K562 (cell line): ENCODE data around the gene SIGLEC6. TPM values are rescaled to one million over a fixed set of nuclear protein-coding genes. Genes with fewer than 3 reads are reported as not detected.

Source experiments
- ELF4 ChIP-seq: fragments of 450-650 bp; formaldehyde crosslinking; IDR thresholded peaks from 2 replicates; pipeline ENCODE4 v1.4.0; 2022; ENCODE audit warnings: missing genetic modification characterization
- FOXM1 ChIP-seq, 2 experiments: fragments of 450-650 bp in 1 of 2; sonication (generic) in 1 of 2; formaldehyde crosslinking in 1 of 2; IDR thresholded peaks; 2 replicates each; pipeline versions ENCODE4 v1.6.1 to v1.9.0; 2017 to 2022; ENCODE audit warnings: low read depth in 2 of 2, mild to moderate bottlenecking in 2 of 2, missing genetic modification reagents in 1 of 2, moderate library complexity in 1 of 2
- HDAC1 ChIP-seq, 2 experiments: fragments of 450-650 bp; IDR thresholded peaks; 2 replicates each; pipeline ENCODE4 v1.6.1; 2016 to 2017; ENCODE audit warnings: inconsistent platforms in 1 of 2, mild to moderate bottlenecking in 1 of 2, moderate library complexity in 1 of 2
- RFX5 ChIP-seq: IDR thresholded peaks from 2 replicates; pipeline ENCODE4 v1.6.1; 2011; ENCODE audit warnings: low read depth, mild to moderate bottlenecking, improper control_type of control experiment, low read length
- ZNF384 ChIP-seq: IDR thresholded peaks from 2 replicates; pipeline ENCODE4 v1.6.1; 2012; ENCODE audit warnings: low read depth, low read length, improper control_type of control experiment
- polyA plus RNA-seq, 8 experiments: library from polyadenylated mRNA; depleted of rRNA in 4 of 8; stranded (reverse) in 5 of 8; unstranded in 3 of 8; fragments of >200 nt; fragmentation: Nextera tagmentation in 2 of 8; fragmentation: Illumina TruSeq in 1 of 8; extraction: Ambion mirVana in 2 of 8; extraction: Trizol in 1 of 8; gene quantifications; 2 replicates each; pipeline versions ENCODE4 v1.2.1 to v1.2.3, GENCODE V29; 2011 to 2014; ENCODE audit warnings: inconsistent platforms in 1 of 8, missing spikeins in 1 of 8
- total RNA-seq, 7 experiments: library from RNA; depleted of rRNA in 6 of 7; stranded (reverse); fragments of >200 nt in 6 of 7; fragmentation: Illumina TruSeq in 2 of 7; extraction: Trizol in 2 of 7; gene quantifications; 2 replicates each; pipeline versions ENCODE4 v1.2.1 to v1.2.3, GENCODE V29; 2011 to 2021; ENCODE audit warnings: low replicate concordance in 1 of 7
- TF ChIP-seq, protein P1 (sequence below): fragments of 250-450 bp; sonication (Bioruptor Pico); IDR thresholded peaks from 2 replicates; pipeline ENCODE4 v1.4.0; 2020; ENCODE audit warnings: mild to moderate bottlenecking
- TF ChIP-seq, protein P2 (sequence below): fragments of 250-450 bp; sonication (Bioruptor Pico); IDR thresholded peaks from 2 replicates; pipeline ENCODE4 v1.5.0; 2022; ENCODE audit warnings: mild to moderate bottlenecking
- TF ChIP-seq, protein P3 (sequence below), 2 experiments: fragments of 450-650 bp; conservative IDR thresholded peaks; 2 replicates each; pipeline ENCODE4 v1.6.1; 2017; ENCODE audit warnings: mild to moderate bottlenecking in 2 of 2, moderate library complexity in 2 of 2
- TF ChIP-seq, protein P4 (sequence below): fragments of 250-450 bp; sonication (Bioruptor Pico); IDR thresholded peaks from 2 replicates; pipeline ENCODE4 v1.8.0; 2022; ENCODE audit warnings: inconsistent platforms, mild to moderate bottlenecking, moderate library complexity, borderline replicate concordance

SIGLEC6 gene
- total and polyA plus RNA-seq, 9 of the 15 experiments (the other 6 are each of a cell fraction or from before 2014, with no cell fraction given): 0.03 to 17.5 (median 0.71) TPM

DNA sequence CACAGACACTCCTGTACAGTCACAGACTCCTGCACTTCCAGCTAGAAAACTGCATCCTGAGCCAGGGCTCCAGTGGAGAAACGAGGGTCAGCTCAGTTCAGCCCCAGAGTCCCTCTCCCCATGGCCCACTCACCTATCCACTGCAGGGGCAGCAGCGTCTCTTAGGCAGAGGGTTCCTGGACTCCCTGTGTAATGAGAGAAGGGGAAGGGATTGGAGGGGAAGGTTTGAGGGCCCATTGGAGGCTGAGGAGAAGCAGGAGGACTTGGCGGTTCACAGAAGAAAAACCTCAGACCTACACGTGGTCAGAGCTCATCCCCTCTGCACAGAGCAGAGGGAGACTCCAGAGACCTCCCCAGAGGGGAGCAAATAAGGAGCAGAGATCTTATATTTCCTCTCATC lies 62.3 kb downstream of the SIGLEC6 start (continued):
- no peak for TF ChIP-seq RFX5
- TF ChIP-seq, protein P1, sequence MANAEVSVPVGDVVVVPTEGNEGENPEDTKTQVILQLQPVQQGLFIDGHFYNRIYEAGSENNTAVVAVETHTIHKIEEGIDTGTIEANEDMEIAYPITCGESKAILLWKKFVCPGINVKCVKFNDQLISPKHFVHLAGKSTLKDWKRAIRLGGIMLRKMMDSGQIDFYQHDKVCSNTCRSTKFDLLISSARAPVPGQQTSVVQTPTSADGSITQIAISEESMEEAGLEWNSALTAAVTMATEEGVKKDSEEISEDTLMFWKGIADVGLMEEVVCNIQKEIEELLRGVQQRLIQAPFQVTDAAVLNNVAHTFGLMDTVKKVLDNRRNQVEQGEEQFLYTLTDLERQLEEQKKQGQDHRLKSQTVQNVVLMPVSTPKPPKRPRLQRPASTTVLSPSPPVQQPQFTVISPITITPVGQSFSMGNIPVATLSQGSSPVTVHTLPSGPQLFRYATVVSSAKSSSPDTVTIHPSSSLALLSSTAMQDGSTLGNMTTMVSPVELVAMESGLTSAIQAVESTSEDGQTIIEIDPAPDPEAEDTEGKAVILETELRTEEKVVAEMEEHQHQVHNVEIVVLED (CRISPR knock-in tag): no peak
- TF ChIP-seq, protein P2, sequence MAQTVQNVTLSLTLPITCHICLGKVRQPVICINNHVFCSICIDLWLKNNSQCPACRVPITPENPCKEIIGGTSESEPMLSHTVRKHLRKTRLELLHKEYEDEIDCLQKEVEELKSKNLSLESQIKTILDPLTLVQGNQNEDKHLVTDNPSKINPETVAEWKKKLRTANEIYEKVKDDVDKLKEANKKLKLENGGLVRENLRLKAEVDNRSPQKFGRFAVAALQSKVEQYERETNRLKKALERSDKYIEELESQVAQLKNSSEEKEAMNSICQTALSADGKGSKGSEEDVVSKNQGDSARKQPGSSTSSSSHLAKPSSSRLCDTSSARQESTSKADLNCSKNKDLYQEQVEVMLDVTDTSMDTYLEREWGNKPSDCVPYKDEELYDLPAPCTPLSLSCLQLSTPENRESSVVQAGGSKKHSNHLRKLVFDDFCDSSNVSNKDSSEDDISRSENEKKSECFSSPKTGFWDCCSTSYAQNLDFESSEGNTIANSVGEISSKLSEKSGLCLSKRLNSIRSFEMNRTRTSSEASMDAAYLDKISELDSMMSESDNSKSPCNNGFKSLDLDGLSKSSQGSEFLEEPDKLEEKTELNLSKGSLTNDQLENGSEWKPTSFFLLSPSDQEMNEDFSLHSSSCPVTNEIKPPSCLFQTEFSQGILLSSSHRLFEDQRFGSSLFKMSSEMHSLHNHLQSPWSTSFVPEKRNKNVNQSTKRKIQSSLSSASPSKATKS (CRISPR knock-in tag): peak; percentile 76; the same call in 1 of the 2 replicates
- TF ChIP-seq, protein P3, sequence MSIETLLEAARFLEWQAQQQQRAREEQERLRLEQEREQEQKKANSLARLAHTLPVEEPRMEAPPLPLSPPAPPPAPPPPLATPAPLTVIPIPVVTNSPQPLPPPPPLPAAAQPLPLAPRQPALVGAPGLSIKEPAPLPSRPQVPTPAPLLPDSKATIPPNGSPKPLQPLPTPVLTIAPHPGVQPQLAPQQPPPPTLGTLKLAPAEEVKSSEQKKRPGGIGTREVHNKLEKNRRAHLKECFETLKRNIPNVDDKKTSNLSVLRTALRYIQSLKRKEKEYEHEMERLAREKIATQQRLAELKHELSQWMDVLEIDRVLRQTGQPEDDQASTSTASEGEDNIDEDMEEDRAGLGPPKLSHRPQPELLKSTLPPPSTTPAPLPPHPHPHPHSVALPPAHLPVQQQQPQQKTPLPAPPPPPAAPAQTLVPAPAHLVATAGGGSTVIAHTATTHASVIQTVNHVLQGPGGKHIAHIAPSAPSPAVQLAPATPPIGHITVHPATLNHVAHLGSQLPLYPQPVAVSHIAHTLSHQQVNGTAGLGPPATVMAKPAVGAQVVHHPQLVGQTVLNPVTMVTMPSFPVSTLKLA (conservative IDR thresholded peaks at IDR 0.05): peak; percentile 70 to 75; a peak in 2 of 4 replicates
- no peak for TF ChIP-seq ZNF384
- TF ChIP-seq FOXM1 (IDR thresholded peaks at IDR 0.05; ENCODE audit: low read depth): no peak
- no peak for TF ChIP-seq FOXM1 (CRISPR knock-in tag; IDR thresholded peaks at IDR 0.05; ENCODE audit: low read depth)
- TF ChIP-seq HDAC1 (IDR thresholded peaks at IDR 0.05): peak in 1 of 2 experiments; percentile 26; a peak in 2 of 4 replicates
- TF ChIP-seq ELF4 (CRISPR knock-in tag): no peak
- TF ChIP-seq, protein P4, sequence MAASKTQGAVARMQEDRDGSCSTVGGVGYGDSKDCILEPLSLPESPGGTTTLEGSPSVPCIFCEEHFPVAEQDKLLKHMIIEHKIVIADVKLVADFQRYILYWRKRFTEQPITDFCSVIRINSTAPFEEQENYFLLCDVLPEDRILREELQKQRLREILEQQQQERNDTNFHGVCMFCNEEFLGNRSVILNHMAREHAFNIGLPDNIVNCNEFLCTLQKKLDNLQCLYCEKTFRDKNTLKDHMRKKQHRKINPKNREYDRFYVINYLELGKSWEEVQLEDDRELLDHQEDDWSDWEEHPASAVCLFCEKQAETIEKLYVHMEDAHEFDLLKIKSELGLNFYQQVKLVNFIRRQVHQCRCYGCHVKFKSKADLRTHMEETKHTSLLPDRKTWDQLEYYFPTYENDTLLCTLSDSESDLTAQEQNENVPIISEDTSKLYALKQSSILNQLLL: no peak
